22Rv1 (cell line): ENCODE results near the gene RAP1A.

Source experiments
- CTCF ChIP-seq: fragments of 450-650 bp; IDR thresholded peaks from 2 replicates; pipeline ENCODE4 v1.5.1; 2017; ENCODE audit warnings: mild to moderate bottlenecking
- ZFX ChIP-seq: fragments of 450-650 bp; IDR thresholded peaks from 2 replicates; pipeline ENCODE4 v1.6.1; 2017; ENCODE audit warnings: antibody characterized with exemption, borderline replicate concordance

DNA sequence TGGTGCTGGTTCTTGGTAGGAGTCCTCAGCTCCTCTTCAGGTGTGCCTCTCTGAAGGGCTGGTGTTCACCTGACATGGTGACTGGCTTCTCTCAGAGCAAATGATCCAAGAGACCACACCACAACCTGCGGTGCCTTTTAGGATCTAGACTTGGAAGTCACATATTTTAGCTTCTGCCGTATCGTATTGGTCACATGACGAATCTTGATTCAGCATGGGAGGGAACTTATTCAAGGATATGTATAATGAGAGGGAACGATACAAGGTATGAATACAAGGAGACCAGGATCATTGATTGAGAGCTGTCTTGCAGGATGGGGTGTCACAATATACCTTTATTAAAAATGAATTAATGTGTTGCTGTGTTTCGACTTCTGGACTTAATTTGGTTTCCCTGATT is 58.0 kb downstream of the RAP1A start:
- TF ChIP-seq CTCF (no peak), ZFX (no peak)
